Measurements from ENCODE around the gene GLTPD2. TPM values are rescaled to one million over a fixed set of nuclear protein-coding genes. Genes with fewer than 3 reads are reported as not detected.
"Not testable (repeated sequence)": the region's sequence is repeated elsewhere in the genome, so short reads cannot be mapped to it uniquely, and the experiment has no call there.

Gene GLTPD2
- total RNA-seq, 2 experiments from 2014 or later: not detected

- Mint-ChIP-seq H3K36me3 (ENCODE audit: low read depth) (peaks cover 1% of the 10 kb centered on the region), H3K4me1 (ENCODE audit: low read depth) (no peaks in the 10 kb centered on the region), H3K9me3 (no peaks in the 10 kb centered on the region), H3K4me3 (no peak overlapping the region), H3K27ac (no peak overlapping the region), H3K27me3 (ENCODE audit: low read depth) (no peaks in the 10 kb centered on the region)
- no peak for DNase-seq
- intact Hi-C loops (cut with micrococcal nuclease): no loop called here
- CTCF ChIA-PET: no interaction called here
Observed at GRCh38 chr17:4818276-4818675, 29.5 kb downstream of the GLTPD2 start.

- Mint-ChIP-seq H3K4me1 (ENCODE audit: low read depth) (no peaks in the 10 kb centered on the region), H3K36me3 (ENCODE audit: low read depth) (peaks cover 1% of the 10 kb centered on the region), H3K9me3 (no peaks in the 10 kb centered on the region), H3K27me3 (ENCODE audit: low read depth) (no peaks in the 10 kb centered on the region), H3K4me3 (no peak overlapping the region), H3K27ac (no peak overlapping the region)
- no peak for DNase-seq
- intact Hi-C loops (cut with micrococcal nuclease): no loop called here
- CTCF ChIA-PET: no interaction called here
Observed at GRCh38 chr17:4822835-4823234, 34.1 kb downstream of the GLTPD2 start.

- H3K36me3 Mint-ChIP-seq (ENCODE audit: low read depth): peaks cover 1% of the 10 kb centered on the region
- no peak overlapping the region for H3K4me3 Mint-ChIP-seq
- intact Hi-C loops (cut with micrococcal nuclease): no loop called here
- CTCF ChIA-PET: interaction anchor here (0.6 kb wide), 1 partner anchor 76 kb away, joined by 4 read pairs; the partner anchor contains the start of gene C17orf107
- no peak overlapping the region for H3K27ac Mint-ChIP-seq
- H3K4me1 Mint-ChIP-seq (ENCODE audit: low read depth): no peaks in the 10 kb centered on the region
- no peaks in the 10 kb centered on the region for H3K9me3 Mint-ChIP-seq
- DNase-seq: no peak
- H3K27me3 Mint-ChIP-seq (ENCODE audit: low read depth): no peaks in the 10 kb centered on the region
Observed at GRCh38 chr17:4823373-4824089, 34.8 kb downstream of the GLTPD2 start.

GRCh38 chr17:4827399-4827798, 38.6 kb downstream of the GLTPD2 start:
- intact Hi-C loops (cut with micrococcal nuclease): no loop called here
- Mint-ChIP-seq H3K36me3 (ENCODE audit: low read depth) (no peaks in the 10 kb centered on the region), H3K27ac (no peak overlapping the region), H3K27me3 (ENCODE audit: low read depth) (no peaks in the 10 kb centered on the region), H3K4me1 (ENCODE audit: low read depth) (peaks cover under 1% of the 10 kb centered on the region), H3K9me3 (no peaks in the 10 kb centered on the region), H3K4me3 (no peak overlapping the region)
- CTCF ChIA-PET: no interaction called here
- DNase-seq: no peak

GRCh38 chr17:4832829-4833177, 44.0 kb downstream of the GLTPD2 start:
- DNase-seq; H3K27me3 Mint-ChIP-seq (ENCODE audit: low read depth); CTCF ChIA-PET; H3K36me3 Mint-ChIP-seq (ENCODE audit: low read depth); H3K9me3 Mint-ChIP-seq: not testable (repeated sequence)
- Mint-ChIP-seq H3K27ac (peak overlapping the region; percentile 83), H3K4me3 (peak overlapping the region; percentile 85), H3K4me1 (ENCODE audit: low read depth) (peaks cover 27% of the 10 kb centered on the region)
- intact Hi-C loops (cut with micrococcal nuclease): loop anchor here (1.0 to 5.0 kb wide), 4 partner anchors 26 to 690 kb away; partner anchors contain the start of genes ARRB2, CYB5D2, PLD2 and ZZEF1

- Mint-ChIP-seq H3K4me3 (peak within 1 kb of the TSS; percentile 85), H3K36me3 (ENCODE audit: low read depth) (no peaks in the 10 kb centered on the region), H3K4me1 (ENCODE audit: low read depth) (peaks cover 27% of the 10 kb centered on the region), H3K27me3 (ENCODE audit: low read depth) (no peaks in the 10 kb centered on the region), H3K27ac (peak within 1 kb of the TSS; percentile 83), H3K9me3 (no peaks in the 10 kb centered on the region)
- intact Hi-C loops (cut with micrococcal nuclease): loop anchor here (1.0 to 5.0 kb wide), 4 partner anchors 26 to 690 kb away; partner anchors contain the start of genes ARRB2, CYB5D2, PLD2 and ZZEF1
- CTCF ChIA-PET: interaction anchor here (0.9 kb wide), 1 partner anchor 28 kb away, joined by 3 read pairs; no protein-coding TSS in a partner anchor
- peak; percentile 82 for DNase-seq
Observed at GRCh38 chr17:4833178-4833940, 44.6 kb downstream of the GLTPD2 start, which contains the start of gene MINK1. Gene MINK1 (plus strand): TSS chr17:4833340. CDS start chr17:4833584, 244 bp downstream.

GRCh38 chr17:4833941-4834680, 45.3 kb downstream of the GLTPD2 start:
- peak overlapping the region; percentile 84 for H3K4me3 Mint-ChIP-seq
- CTCF ChIA-PET: interaction anchor here (0.6 to 0.9 kb wide), 2 partner anchors 27 to 44 kb away, joined by 3 read pairs; no protein-coding TSS in a partner anchor

GRCh38 chr17:4834681-4835020, 45.9 kb downstream of the GLTPD2 start:
- Mint-ChIP-seq H3K27ac (peak overlapping the region; percentile 0), H3K4me3 (peak overlapping the region; percentile 84), H3K9me3 (no peaks in the 10 kb centered on the region), H3K4me1 (ENCODE audit: low read depth) (peaks cover 34% of the 10 kb centered on the region), H3K27me3 (ENCODE audit: low read depth) (no peaks in the 10 kb centered on the region), H3K36me3 (ENCODE audit: low read depth) (no peaks in the 10 kb centered on the region)
- DNase-seq: no peak
- intact Hi-C loops (cut with micrococcal nuclease): loop anchor here (5.0 kb wide), 1 partner anchor 122 kb away; the partner anchor contains the start of gene ARRB2
- CTCF ChIA-PET: interaction anchor here (0.6 kb wide), 1 partner anchor 43 kb away, joined by 3 read pairs; no protein-coding TSS in a partner anchor

More at GRCh38 chr17:4833941-4834680, 45.3 kb downstream of the GLTPD2 start:
- intact Hi-C loops (cut with micrococcal nuclease): loop anchor here (1.0 to 5.0 kb wide), 4 partner anchors 27 to 691 kb away; partner anchors contain the start of genes ARRB2, CYB5D2, PLD2 and ZZEF1
- Mint-ChIP-seq H3K9me3 (no peaks in the 10 kb centered on the region), H3K27me3 (ENCODE audit: low read depth) (no peaks in the 10 kb centered on the region), H3K27ac (peak overlapping the region; percentile 50), H3K4me1 (ENCODE audit: low read depth) (peaks cover 29% of the 10 kb centered on the region), H3K36me3 (ENCODE audit: low read depth) (no peaks in the 10 kb centered on the region)
- DNase-seq: peak; percentile 14

GRCh38 chr17:4836221-4836620, 47.5 kb downstream of the GLTPD2 start:
- DNase-seq: no peak
- Mint-ChIP-seq H3K36me3 (ENCODE audit: low read depth) (peaks cover 2% of the 10 kb centered on the region), H3K4me3 (no peak overlapping the region), H3K9me3 (no peaks in the 10 kb centered on the region), H3K27ac (no peak overlapping the region), H3K4me1 (ENCODE audit: low read depth) (peaks cover 49% of the 10 kb centered on the region), H3K27me3 (ENCODE audit: low read depth) (no peaks in the 10 kb centered on the region)
- CTCF ChIA-PET: interaction anchor here (0.9 to 2.8 kb wide), 2 partner anchors 11 to 47 kb away, joined by 7 to 9 read pairs; partner anchors contain the start of gene GLTPD2
- intact Hi-C loops (cut with micrococcal nuclease): no loop called here

GRCh38 chr17:4837471-4838308, 48.9 kb downstream of the GLTPD2 start:
- CTCF ChIA-PET: interaction anchor here (0.6 to 2.8 kb wide), 2 partner anchors 48 to 50 kb away, joined by 3 to 9 read pairs; partner anchors contain the start of gene GLTPD2
- DNase-seq: no peak
- no peaks in the 10 kb centered on the region for H3K9me3 Mint-ChIP-seq
- H3K27me3 Mint-ChIP-seq (ENCODE audit: low read depth): no peaks in the 10 kb centered on the region
- H3K4me1 Mint-ChIP-seq (ENCODE audit: low read depth): peaks cover 51% of the 10 kb centered on the region
- no peak overlapping the region for H3K4me3 Mint-ChIP-seq
- no peak overlapping the region for H3K27ac Mint-ChIP-seq
- intact Hi-C loops (cut with micrococcal nuclease): no loop called here
- H3K36me3 Mint-ChIP-seq (ENCODE audit: low read depth): peaks cover 2% of the 10 kb centered on the region

GRCh38 chr17:4838309-4838785, 49.6 kb downstream of the GLTPD2 start:
- intact Hi-C loops (cut with micrococcal nuclease): no loop called here
- no peak for DNase-seq
- H3K27ac Mint-ChIP-seq: no peak overlapping the region
- no peaks in the 10 kb centered on the region for H3K27me3 Mint-ChIP-seq (ENCODE audit: low read depth)
- H3K9me3 Mint-ChIP-seq: no peaks in the 10 kb centered on the region
- CTCF ChIA-PET: interaction anchor here (2.8 kb wide), 1 partner anchor 49 kb away, joined by 9 read pairs; the partner anchor contains the start of gene GLTPD2
- peaks cover 51% of the 10 kb centered on the region for H3K4me1 Mint-ChIP-seq (ENCODE audit: low read depth)
- H3K36me3 Mint-ChIP-seq (ENCODE audit: low read depth): peaks cover 2% of the 10 kb centered on the region
- no peak overlapping the region for H3K4me3 Mint-ChIP-seq

Data from activated naive CD4-positive, alpha-beta T cell treated with anti-CD3 and anti-CD28 coated beads for 36 hours (primary cell).